Neural crest cell (in vitro differentiated cells): ENCODE results near the gene TSHZ1. TPM values are rescaled to one million over a fixed set of nuclear protein-coding genes. Genes with fewer than 3 reads are reported as not detected.

ENCODE experiments used
- DNase-seq: peaks from one replicate; pipeline ENCODE4 v3.0.0; 2021; ENCODE audit warnings: low read depth, mixed read lengths, low spot score
- H3K27ac Mint-ChIP-seq: one replicate; pipeline ENCODE4 v1.8.0; 2021; ENCODE audit warnings: mild to moderate bottlenecking, mixed read lengths; ENCODE audit not compliant: unreplicated experiment
- H3K27me3 Mint-ChIP-seq: 2 replicates; pipeline ENCODE4 v1.8.0; 2021; ENCODE audit warnings: low read depth, mild to moderate bottlenecking, mixed read lengths
- H3K36me3 Mint-ChIP-seq: 2 replicates; pipeline ENCODE4 v1.8.0; 2021; ENCODE audit warnings: low read depth, mild to moderate bottlenecking, mixed read lengths
- H3K4me1 Mint-ChIP-seq: 2 replicates; pipeline ENCODE4 v1.8.0; 2021; ENCODE audit warnings: mixed read lengths
- H3K4me3 Mint-ChIP-seq: one replicate; pipeline ENCODE4 v1.8.0; 2021; ENCODE audit warnings: mild to moderate bottlenecking, mixed read lengths
- H3K9me3 Mint-ChIP-seq: 2 replicates; pipeline ENCODE4 v1.8.0; 2021; ENCODE audit warnings: mixed read lengths
- CTCF ChIP-seq: fragments of 200-600 bp; sonication (generic); conservative IDR thresholded peaks from 2 replicates; pipeline ENCODE4 v1.5.0; 2021; ENCODE audit warnings: antibody characterized with exemption, mild to moderate bottlenecking
- total RNA-seq: library from RNA; stranded (reverse); gene quantifications from 2 replicates; pipeline ENCODE4 v1.2.1, GENCODE V29; 2021

Gene TSHZ1
- total RNA-seq, 1 donor from 2014 or later = 6.9 TPM

- peak overlapping the region; percentile 99 for H3K4me3 Mint-ChIP-seq
- no peak for DNase-seq
- no peaks in the 10 kb centered on the region for H3K9me3 Mint-ChIP-seq
- no peaks in the 10 kb centered on the region for H3K36me3 Mint-ChIP-seq
- H3K27me3 Mint-ChIP-seq = peaks cover 64% of the 10 kb centered on the region
- H3K4me1 Mint-ChIP-seq = peaks cover 68% of the 10 kb centered on the region
- H3K27ac Mint-ChIP-seq = peak overlapping the region; percentile 83
- TF ChIP-seq CTCF = no peak
Measured at GRCh38 chr18:75209951-75210258, 692 bp upstream of the TSHZ1 start.

DNA sequence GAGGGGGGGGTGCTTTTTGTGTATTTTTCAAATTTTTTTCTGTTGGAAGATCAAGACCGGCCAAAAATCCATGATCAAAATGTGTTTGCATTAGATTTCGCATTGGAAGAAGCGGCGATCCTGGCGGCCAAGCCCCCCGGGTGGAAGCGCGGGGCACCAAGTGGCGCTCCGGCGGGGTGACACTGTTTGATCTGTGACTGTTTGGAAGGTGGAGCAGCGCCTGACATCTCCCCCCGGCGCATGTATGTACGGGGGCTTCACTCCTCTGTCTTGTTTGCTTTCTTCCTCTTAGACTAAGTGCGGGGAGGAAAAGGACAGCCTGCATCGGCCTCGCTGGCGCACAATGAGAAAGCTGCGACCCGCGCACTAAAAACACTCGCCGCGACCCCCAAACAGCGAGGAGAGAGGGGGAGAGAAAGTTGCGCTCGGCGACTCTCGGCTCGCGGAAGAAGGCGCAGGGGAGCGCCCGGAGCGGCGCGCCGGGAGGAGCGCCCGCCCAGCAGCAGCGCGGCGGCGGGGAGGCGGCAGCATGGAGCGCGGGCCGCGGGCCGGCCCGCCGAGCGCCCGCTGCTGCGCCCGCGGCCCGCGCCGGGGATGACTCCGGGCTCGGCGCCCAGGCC is 515 bp downstream of the TSHZ1 start:
- H3K9me3 Mint-ChIP-seq = no peaks in the 10 kb centered on the region
- no peaks in the 10 kb centered on the region for H3K36me3 Mint-ChIP-seq
- H3K27ac Mint-ChIP-seq = peak overlapping the region; percentile 85
- DNase-seq = peak; percentile 28
- H3K27me3 Mint-ChIP-seq = peaks cover 52% of the 10 kb centered on the region
- H3K4me3 Mint-ChIP-seq = peak overlapping the region; percentile 99
- TF ChIP-seq CTCF = no peak
- peaks cover 56% of the 10 kb centered on the region for H3K4me1 Mint-ChIP-seq

- Mint-ChIP-seq H3K27me3 (peaks cover 47% of the 10 kb centered on the region), H3K4me1 (peaks cover 58% of the 10 kb centered on the region), H3K4me3 (no peak overlapping the region), H3K36me3 (no peaks in the 10 kb centered on the region), H3K9me3 (no peaks in the 10 kb centered on the region), H3K27ac (no peak overlapping the region)
- DNase-seq = no peak
- TF ChIP-seq CTCF = no peak
Measured at GRCh38 chr18:75211626-75211952, 992 bp downstream of the TSHZ1 start.

- peak overlapping the region; percentile 88 for H3K4me3 Mint-ChIP-seq
- H3K27ac Mint-ChIP-seq = no peak overlapping the region
- H3K4me1 Mint-ChIP-seq = peaks cover 57% of the 10 kb centered on the region
- no peaks in the 10 kb centered on the region for H3K36me3 Mint-ChIP-seq
- peak; percentile 42 for DNase-seq
- peaks cover 42% of the 10 kb centered on the region for H3K27me3 Mint-ChIP-seq
- TF ChIP-seq CTCF = no peak
- H3K9me3 Mint-ChIP-seq = no peaks in the 10 kb centered on the region
Measured at GRCh38 chr18:75211953-75212750, 1.6 kb downstream of the TSHZ1 start.

- no peak for TF ChIP-seq CTCF
- Mint-ChIP-seq H3K9me3 (no peaks in the 10 kb centered on the region), H3K27me3 (peaks cover 36% of the 10 kb centered on the region), H3K4me3 (peak overlapping the region; percentile 88), H3K27ac (no peak overlapping the region), H3K36me3 (no peaks in the 10 kb centered on the region), H3K4me1 (peaks cover 51% of the 10 kb centered on the region)
- no peak for DNase-seq
Measured at GRCh38 chr18:75212751-75213090, 2.1 kb downstream of the TSHZ1 start.
